Gastroesophageal sphincter (tissue), 3 donors: Measurements from ENCODE around the gene PTBP3.

Source experiments
- EP300 ChIP-seq: sonication (generic); formaldehyde crosslinking; IDR thresholded peaks from one replicate; pipeline ENCODE4 v1.6.1; 2017; ENCODE audit warnings: antibody characterized with exemption, mild to moderate bottlenecking
- POLR2A ChIP-seq, 2 donors: fragments of 450-650 bp; IDR thresholded peaks; one replicate each; pipeline ENCODE4 v1.6.1; 2017; ENCODE audit warnings: antibody characterized with exemption in 2 of 2, mild to moderate bottlenecking in 2 of 2, moderate library complexity in 1 of 2
- POLR2AphosphoS5 ChIP-seq: sonication (generic); formaldehyde crosslinking; IDR thresholded peaks from one replicate; pipeline ENCODE4 v1.6.1; 2017; ENCODE audit warnings: antibody characterized with exemption
- TF ChIP-seq, protein P1 (sequence below), 4 experiments: fragments of 200-600 bp in 2 of 4; fragments of 450-650 bp in 2 of 4; sonication (generic) in 1 of 4; IDR thresholded peaks; one replicate each; pipeline ENCODE4 v1.5.1; 2017 to 2019; ENCODE audit warnings: antibody characterized with exemption in 4 of 4, mild to moderate bottlenecking in 2 of 4, moderate library complexity in 2 of 4

- TF ChIP-seq, protein P1, sequence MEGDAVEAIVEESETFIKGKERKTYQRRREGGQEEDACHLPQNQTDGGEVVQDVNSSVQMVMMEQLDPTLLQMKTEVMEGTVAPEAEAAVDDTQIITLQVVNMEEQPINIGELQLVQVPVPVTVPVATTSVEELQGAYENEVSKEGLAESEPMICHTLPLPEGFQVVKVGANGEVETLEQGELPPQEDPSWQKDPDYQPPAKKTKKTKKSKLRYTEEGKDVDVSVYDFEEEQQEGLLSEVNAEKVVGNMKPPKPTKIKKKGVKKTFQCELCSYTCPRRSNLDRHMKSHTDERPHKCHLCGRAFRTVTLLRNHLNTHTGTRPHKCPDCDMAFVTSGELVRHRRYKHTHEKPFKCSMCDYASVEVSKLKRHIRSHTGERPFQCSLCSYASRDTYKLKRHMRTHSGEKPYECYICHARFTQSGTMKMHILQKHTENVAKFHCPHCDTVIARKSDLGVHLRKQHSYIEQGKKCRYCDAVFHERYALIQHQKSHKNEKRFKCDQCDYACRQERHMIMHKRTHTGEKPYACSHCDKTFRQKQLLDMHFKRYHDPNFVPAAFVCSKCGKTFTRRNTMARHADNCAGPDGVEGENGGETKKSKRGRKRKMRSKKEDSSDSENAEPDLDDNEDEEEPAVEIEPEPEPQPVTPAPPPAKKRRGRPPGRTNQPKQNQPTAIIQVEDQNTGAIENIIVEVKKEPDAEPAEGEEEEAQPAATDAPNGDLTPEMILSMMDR (IDR thresholded peaks at IDR 0.05), result no peak
- TF ChIP-seq POLR2AphosphoS5 (no peak), POLR2A (IDR thresholded peaks at IDR 0.05) (no peak), EP300 (no peak)
Measured at GRCh38 chr9:112322701-112323377, 10.6 kb downstream of the PTBP3 start.
